ENCODE results near the gene LLCFC1. TPM values are rescaled to one million over a fixed set of nuclear protein-coding genes. Genes with fewer than 3 reads are reported as not detected.

The LLCFC1 gene
- total RNA-seq, 1 donor from 2014 or later, result not detected

DNA sequence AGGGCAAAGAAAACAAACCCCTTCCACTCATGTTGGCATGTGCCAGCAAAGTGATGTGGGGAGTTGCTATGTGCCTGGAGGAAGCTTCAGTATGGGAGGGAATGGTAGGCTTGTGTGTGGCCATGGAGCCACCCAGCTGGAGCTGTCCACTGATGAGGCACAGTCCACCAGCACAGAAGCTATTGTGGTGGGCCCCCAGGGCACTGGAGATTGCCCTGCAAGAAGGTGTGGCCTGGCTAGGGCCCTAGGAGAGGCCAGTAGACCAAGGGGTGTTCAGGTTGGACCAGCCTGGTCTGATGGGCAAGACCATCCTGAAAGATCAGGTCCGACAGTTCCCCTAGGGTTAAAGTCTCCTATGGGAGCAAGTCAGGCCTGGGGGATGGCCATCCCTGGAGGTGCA lies 45.0 kb downstream of the LLCFC1 start:
- no peak for DNase-seq (ENCODE audit: low spot score)
- Mint-ChIP-seq H3K27ac (ENCODE audit: unreplicated experiment) (no peak overlapping the region), H3K9me3 (ENCODE audit: low read depth) (peaks cover 29% of the 10 kb centered on the region), H3K36me3 (ENCODE audit: low read depth) (no peaks in the 10 kb centered on the region), H3K4me3 (ENCODE audit: unreplicated experiment) (no peak overlapping the region), H3K27me3 (ENCODE audit: low read depth) (no peaks in the 10 kb centered on the region), H3K4me1 (ENCODE audit: low read depth) (no peaks in the 10 kb centered on the region)
- TF ChIP-seq, protein P1, sequence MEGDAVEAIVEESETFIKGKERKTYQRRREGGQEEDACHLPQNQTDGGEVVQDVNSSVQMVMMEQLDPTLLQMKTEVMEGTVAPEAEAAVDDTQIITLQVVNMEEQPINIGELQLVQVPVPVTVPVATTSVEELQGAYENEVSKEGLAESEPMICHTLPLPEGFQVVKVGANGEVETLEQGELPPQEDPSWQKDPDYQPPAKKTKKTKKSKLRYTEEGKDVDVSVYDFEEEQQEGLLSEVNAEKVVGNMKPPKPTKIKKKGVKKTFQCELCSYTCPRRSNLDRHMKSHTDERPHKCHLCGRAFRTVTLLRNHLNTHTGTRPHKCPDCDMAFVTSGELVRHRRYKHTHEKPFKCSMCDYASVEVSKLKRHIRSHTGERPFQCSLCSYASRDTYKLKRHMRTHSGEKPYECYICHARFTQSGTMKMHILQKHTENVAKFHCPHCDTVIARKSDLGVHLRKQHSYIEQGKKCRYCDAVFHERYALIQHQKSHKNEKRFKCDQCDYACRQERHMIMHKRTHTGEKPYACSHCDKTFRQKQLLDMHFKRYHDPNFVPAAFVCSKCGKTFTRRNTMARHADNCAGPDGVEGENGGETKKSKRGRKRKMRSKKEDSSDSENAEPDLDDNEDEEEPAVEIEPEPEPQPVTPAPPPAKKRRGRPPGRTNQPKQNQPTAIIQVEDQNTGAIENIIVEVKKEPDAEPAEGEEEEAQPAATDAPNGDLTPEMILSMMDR (IDR thresholded peaks at IDR 0.05), result no peak

Other genes starting within 250 kb of the LLCFC1 start
- not detected in 3 replicates for gene PRSS1, start 190.0 kb upstream of the LLCFC1 start, total RNA-seq
- gene PRSS2, start 168.5 kb upstream of the LLCFC1 start, total RNA-seq, result not detected in 3 replicates
- gene EPHB6, start 84.4 kb upstream of the LLCFC1 start, total RNA-seq, result 0.22 to 2.1 TPM (median 0.31 TPM) in 3 replicates
- 1.1 TPM in 1 of 3 replicates, not detected in the others for gene TRPV6, start 53.7 kb upstream of the LLCFC1 start, total RNA-seq
- not detected in 3 replicates for gene TRPV5, start 5.7 kb upstream of the LLCFC1 start, total RNA-seq
- 0.40 to 0.79 TPM (median 0.44 TPM) in 3 replicates for gene KEL, start 22.9 kb downstream of the LLCFC1 start, total RNA-seq
- gene OR9A2, start 87.6 kb downstream of the LLCFC1 start, total RNA-seq, result not detected in 3 replicates
- not detected in 3 replicates for gene OR6V1, start 112.9 kb downstream of the LLCFC1 start, total RNA-seq
- not detected in 3 replicates for gene PIP, start 192.6 kb downstream of the LLCFC1 start, total RNA-seq
- gene TAS2R39, start 243.9 kb downstream of the LLCFC1 start, total RNA-seq, result not detected in 3 replicates